Spinal cord (tissue), 10 donors: Measurements from ENCODE around the gene SMARCC1. TPM values are rescaled to one million over a fixed set of nuclear protein-coding genes. Genes with fewer than 3 reads are reported as not detected.

ENCODE experiments used
- DNase-seq, 6 donors: peaks; one replicate each; pipeline versions ENCODE4 v3.0.0 to v3.0.0-alpha.2; 2013 to 2015; ENCODE audit warnings: low spot score in 6 of 6, low read depth in 4 of 6
- H3K27ac ChIP-seq: one replicate; pipeline ENCODE4 v1.5.1; 2013; ENCODE audit warnings: low read depth, low read length, control low read depth
- H3K27me3 ChIP-seq: one replicate; pipeline ENCODE4 v1.6.1; 2013; ENCODE audit warnings: low read length; ENCODE audit not compliant: control insufficient read depth, insufficient read depth
- H3K36me3 ChIP-seq: one replicate; pipeline ENCODE4 v1.6.1; 2013; ENCODE audit warnings: low read length; ENCODE audit not compliant: control insufficient read depth, insufficient read depth
- H3K4me1 ChIP-seq: one replicate; pipeline ENCODE4 v1.6.1; 2013; ENCODE audit warnings: low read length; ENCODE audit not compliant: control insufficient read depth, insufficient read depth
- H3K4me3 ChIP-seq: one replicate; pipeline ENCODE4 v1.5.1; 2013; ENCODE audit warnings: low read depth, low read length, control low read depth
- H3K9me3 ChIP-seq: one replicate; pipeline ENCODE4 v1.6.1; 2013; ENCODE audit warnings: low read length; ENCODE audit not compliant: control insufficient read depth, insufficient read depth
- WGBS: methylation state at CpG from one replicate; pipeline ENCODE4 v1.1.5; 2013; ENCODE audit warnings: missing lambda C conversion rate; ENCODE audit not compliant: insufficient coverage; 5-methylcytosine and 5-hydroxymethylcytosine counted together
- polyA plus RNA-seq, 2 donors: library from polyadenylated mRNA; unstranded; fragments of 120-200 nt; gene quantifications; one replicate each; pipeline ENCODE4 v1.2.1, GENCODE V29; 2013; ENCODE audit not compliant: insufficient read length in 2 of 2
- total RNA-seq, 2 donors: library from RNA; depleted of rRNA in 1 of 2; stranded (reverse); fragments of 120-200 nt in 1 of 2; fragments of >200 nt in 1 of 2; gene quantifications; one replicate each; pipeline versions ENCODE4 v1.2.3 to v1.2.4, GENCODE V29; 2013 to 2014
- donor health status: healthy.

SMARCC1 gene
- total and polyA plus RNA-seq, 4 donors: 32.3 to 48.5 (median 37.7) TPM

DNA sequence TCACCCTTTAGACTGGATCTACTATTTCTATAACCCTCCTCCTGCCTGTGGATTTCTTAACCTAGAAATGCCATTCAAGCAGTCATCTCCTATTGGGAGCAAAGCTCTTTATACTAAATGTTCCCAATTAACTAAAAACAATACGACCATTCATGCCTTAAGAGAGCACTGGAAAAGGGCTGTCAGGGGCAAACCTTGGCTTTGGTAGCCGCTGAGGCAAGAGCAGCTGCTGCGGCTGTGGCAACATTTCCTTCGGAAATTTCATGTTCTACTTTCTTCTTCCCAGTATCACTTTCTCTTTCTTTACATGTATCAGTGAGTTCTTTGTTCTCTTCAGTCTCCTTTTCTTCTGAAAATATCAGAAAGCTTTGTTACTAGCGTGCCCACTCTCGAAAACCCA lies 146.7 kb downstream of the SMARCC1 start:
- Histone ChIP-seq H3K4me1 (peaks cover 11% of the 10 kb centered on the region), H3K4me3 (no peak overlapping the region), H3K9me3 (no peaks in the 10 kb centered on the region), H3K27ac (peak overlapping the region; percentile 70), H3K36me3 (peaks cover 10% of the 10 kb centered on the region), H3K27me3 (no peaks in the 10 kb centered on the region)
- peak in 5 of 6 donors; percentile 42 to 89 (median 71) for DNase-seq
- WGBS: 20% methylated on average over 4 of the region's 6 CpGs

DNA sequence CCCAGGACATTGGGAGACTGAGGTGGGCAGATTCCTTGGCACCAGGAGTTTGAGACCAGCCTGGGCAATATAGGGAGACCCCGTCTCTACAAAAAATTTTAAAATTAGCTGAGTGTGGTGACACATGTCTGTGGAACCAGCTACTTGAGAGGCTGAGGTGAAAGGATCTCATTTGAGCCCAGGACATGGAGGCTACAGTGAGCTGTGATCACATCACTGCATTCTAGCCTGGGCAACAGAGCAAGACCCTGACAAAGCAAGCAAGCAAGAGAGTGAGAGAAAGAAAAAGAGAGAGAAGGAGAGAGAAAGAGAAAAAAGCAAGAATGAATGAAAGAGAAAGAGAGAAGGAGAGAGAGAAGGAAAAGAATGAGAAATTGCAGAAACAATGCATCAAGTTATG lies 150.9 kb downstream of the SMARCC1 start:
- H3K4me3 ChIP-seq: no peak overlapping the region
- peaks cover 11% of the 10 kb centered on the region for H3K36me3 ChIP-seq
- 100% methylated on average over 1 of the region's 1 CpG for WGBS
- no peak overlapping the region for H3K27ac ChIP-seq
- no peak for DNase-seq
- no peaks in the 10 kb centered on the region for H3K27me3 ChIP-seq
- H3K4me1 ChIP-seq: peaks cover 6% of the 10 kb centered on the region
- H3K9me3 ChIP-seq: no peaks in the 10 kb centered on the region

DNA sequence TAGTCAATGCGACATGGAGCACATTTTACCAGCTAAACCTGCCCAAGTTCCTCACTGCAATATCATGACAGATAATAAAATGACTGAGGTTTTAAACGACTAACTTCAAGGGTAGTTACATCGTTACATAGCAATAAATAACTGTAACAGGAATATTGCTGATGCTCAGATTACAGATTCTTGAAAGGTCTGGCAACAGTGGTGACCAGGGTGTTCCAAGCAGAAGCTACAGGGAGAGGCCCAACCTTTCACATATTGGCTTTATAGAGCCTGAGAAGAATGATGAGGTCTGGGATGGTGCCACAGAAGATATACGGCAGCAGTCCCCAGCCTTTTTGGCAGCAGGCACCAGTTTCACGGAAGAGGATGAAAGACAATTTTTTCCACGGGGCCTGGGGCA lies 151.9 kb downstream of the SMARCC1 start:
- no peaks in the 10 kb centered on the region for H3K27me3 ChIP-seq
- no peaks in the 10 kb centered on the region for H3K9me3 ChIP-seq
- peaks cover 6% of the 10 kb centered on the region for H3K4me1 ChIP-seq
- no peak overlapping the region for H3K27ac ChIP-seq
- no peak for DNase-seq
- H3K4me3 ChIP-seq: no peak overlapping the region
- peaks cover 12% of the 10 kb centered on the region for H3K36me3 ChIP-seq
- WGBS: no CpG with 5 or more reads among the region's 6 CpGs

DNA sequence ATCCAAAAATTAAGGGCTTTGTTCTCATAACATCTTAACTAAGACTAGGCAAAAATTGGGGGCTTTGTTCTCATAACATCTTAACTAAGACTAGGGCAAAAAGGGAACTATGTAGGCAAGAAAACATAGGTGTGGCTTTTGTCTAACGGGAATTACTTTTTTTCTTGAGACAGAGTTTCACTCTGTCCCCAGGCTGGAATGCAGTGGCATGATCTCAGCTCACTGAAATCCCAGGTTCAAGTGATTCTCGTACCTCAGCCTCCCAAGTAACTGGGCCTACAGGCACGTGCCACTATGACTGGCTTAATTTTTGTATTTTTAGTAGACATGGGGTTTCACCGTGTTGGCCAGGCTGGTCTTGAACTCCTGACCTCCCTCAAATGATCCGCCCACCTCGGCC lies 153.3 kb downstream of the SMARCC1 start:
- Histone ChIP-seq H3K27me3 (no peaks in the 10 kb centered on the region), H3K27ac (no peak overlapping the region), H3K4me3 (no peak overlapping the region), H3K9me3 (no peaks in the 10 kb centered on the region), H3K4me1 (peaks cover 3% of the 10 kb centered on the region), H3K36me3 (peaks cover 16% of the 10 kb centered on the region)
- no peak for DNase-seq
- WGBS: 97% methylated on average over 5 of the region's 6 CpGs

DNA sequence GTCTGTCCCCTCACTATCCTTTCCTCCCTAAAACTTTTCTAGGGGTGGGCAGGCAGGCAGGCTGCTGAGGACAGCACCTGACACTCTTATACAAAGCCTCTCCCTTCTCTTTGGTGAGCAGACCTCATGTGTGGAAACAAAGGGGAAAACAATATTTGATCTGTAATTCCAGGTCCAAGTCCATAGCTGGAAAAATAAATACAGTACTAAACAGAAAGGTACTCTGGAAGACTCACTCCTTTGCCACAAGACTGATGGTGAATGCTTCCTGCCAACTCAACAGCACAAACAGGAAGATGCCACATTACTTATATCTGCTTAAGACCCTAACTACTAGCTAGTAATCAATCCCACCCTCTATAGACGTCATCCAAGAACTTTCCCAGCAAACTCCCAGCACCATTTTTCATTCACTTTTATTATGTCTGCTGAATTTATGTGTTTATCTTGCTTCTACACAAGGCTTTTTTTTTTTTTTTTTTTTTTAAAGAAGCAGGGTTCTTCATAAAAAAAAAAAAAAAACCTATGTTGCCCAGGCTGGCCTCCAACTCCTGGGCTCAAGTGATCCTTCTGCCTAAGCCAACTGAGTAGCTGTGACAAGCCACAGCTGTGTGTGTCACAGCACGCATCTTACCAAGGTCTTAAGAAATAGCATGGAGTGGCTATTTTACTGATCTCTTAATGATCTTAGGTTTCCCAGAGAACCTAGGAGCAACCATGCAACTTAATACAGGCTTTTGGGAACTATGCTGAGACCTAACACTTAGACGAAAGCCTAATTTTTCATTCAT lies 158.8 kb downstream of the SMARCC1 start:
- no CpG with 5 or more reads among the region's 3 CpGs for WGBS
- no peak for DNase-seq
- Histone ChIP-seq H3K9me3 (no peaks in the 10 kb centered on the region), H3K36me3 (peaks cover 30% of the 10 kb centered on the region), H3K27ac (no peak overlapping the region), H3K4me3 (no peak overlapping the region), H3K27me3 (no peaks in the 10 kb centered on the region), H3K4me1 (peaks cover 4% of the 10 kb centered on the region)

DNA sequence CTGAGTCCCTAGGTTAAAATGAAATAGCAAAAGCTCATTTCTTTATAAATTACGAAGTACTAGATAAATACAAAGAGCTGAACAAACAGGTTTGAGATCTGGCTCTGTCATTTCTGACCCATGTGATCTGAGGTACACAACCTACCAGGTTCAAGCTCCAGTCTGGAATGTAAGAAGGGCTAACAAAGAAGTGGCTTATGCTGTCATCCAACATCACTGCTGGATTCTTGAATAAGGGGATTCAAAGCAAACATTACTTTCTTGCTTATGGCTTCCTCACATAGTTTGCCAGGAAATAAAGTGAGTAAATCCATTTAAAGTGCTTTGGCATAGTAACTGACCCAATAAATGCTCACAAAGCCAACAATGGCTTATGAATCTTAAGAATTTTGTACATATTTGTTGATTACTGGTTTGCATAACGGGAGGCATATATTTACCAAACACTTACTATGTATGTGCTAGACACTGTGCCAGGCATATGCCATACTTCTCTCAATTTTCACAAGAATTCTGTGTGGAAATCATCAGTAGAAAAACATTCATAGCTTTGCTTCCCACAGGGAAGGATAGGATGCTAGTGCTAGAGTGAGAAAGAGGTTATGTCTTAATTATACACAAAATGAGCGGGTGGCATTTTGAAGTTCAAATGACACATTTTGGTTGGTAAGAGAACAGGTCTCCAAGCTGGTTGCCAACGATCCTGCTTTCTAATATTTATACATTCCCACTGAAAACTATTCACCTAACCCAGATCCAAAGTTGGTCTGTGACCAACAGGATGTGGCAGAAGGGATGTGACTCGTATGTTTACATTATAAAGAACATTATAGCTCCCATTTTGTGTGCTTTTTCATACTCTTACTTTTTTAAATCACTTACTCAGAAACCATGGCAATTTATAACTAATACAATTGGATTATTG lies 164.3 kb downstream of the SMARCC1 start:
- WGBS: no CpG with 5 or more reads among the region's 5 CpGs
- no peaks in the 10 kb centered on the region for H3K9me3 ChIP-seq
- DNase-seq: no peak
- H3K4me3 ChIP-seq: no peak overlapping the region
- no peaks in the 10 kb centered on the region for H3K27me3 ChIP-seq
- no peak overlapping the region for H3K27ac ChIP-seq
- peaks cover 22% of the 10 kb centered on the region for H3K36me3 ChIP-seq
- peaks cover 5% of the 10 kb centered on the region for H3K4me1 ChIP-seq

DNA sequence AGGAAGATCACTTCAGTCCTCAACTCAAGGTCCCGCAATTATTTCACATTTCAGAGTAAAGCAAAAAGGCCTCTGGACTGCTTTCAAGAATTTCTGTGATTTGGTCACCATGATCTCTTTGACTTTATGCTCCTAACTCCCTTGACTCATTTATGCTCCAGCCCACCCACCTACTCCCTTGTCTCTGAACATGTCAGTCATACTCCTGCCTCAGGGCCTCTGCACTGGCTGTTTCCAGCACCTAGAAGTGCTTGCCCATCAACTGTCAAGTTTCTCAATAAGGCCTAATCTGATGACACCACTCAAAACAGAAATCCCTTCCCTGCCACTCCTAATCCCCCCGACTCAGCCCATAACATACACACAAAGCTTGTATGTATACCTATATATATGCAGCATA lies 166.9 kb downstream of the SMARCC1 start:
- peak overlapping the region; percentile 76 for H3K27ac ChIP-seq
- H3K4me1 ChIP-seq: peaks cover 5% of the 10 kb centered on the region

DNA sequence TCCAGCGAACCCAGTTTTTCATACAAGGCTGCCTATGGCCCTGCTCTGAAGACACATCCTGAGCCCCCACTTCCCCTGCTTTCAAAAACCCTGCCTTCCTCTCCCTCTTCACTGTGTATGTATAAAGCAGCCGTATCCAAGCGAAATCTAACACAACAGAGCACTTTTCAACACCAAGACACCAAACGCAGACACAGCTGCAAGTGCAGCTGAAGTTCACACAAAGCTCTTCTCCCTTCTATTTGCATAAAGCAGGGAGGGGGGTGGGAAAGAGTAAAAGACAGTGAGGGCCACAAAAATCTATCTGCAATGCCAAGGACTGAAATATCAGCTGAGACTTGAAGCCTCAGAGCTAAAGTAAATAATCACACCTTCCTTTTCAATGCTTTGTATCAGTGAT lies 168.0 kb downstream of the SMARCC1 start:
- peaks cover 5% of the 10 kb centered on the region for H3K4me1 ChIP-seq
- peak in 5 of 6 donors; percentile 42 to 82 (median 58) for DNase-seq
- WGBS: 16% methylated on average over 3 of the region's 4 CpGs

More for the DNA sequence above, 166.9 kb downstream of the SMARCC1 start:
- Histone ChIP-seq H3K9me3 (no peaks in the 10 kb centered on the region), H3K27me3 (no peaks in the 10 kb centered on the region), H3K4me3 (no peak overlapping the region), H3K36me3 (peaks cover 23% of the 10 kb centered on the region)
- no CpG with 5 or more reads among the region's 2 CpGs for WGBS
- DNase-seq: no peak

DNA sequence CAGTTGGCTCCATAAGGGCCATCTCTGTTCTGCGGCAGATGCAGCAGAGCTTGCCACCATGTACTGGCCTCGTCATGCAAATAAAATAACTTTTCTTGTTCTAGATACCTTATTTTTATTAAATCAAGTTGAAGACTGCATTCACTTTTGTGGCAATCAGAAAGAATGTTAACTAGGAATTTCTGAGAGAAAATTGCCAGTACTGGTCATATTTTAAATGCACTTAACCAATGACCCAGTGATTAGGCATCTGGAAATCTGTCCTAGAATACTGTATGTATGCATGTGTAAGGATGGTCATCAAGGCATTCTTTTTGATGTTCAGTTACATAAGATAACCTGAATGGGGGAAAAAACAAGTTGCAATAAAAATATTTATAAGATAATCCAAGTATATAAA lies 168.8 kb downstream of the SMARCC1 start:
- H3K4me3 ChIP-seq: no peak overlapping the region
- no peak overlapping the region for H3K27ac ChIP-seq
- H3K4me1 ChIP-seq: peaks cover 5% of the 10 kb centered on the region
- no peaks in the 10 kb centered on the region for H3K9me3 ChIP-seq
- WGBS: no CpG with 5 or more reads among the region's 2 CpGs
- no peaks in the 10 kb centered on the region for H3K27me3 ChIP-seq
- peaks cover 32% of the 10 kb centered on the region for H3K36me3 ChIP-seq
- DNase-seq: no peak

More for the DNA sequence above, 168.0 kb downstream of the SMARCC1 start:
- H3K27ac ChIP-seq: peak overlapping the region; percentile 76
- H3K27me3 ChIP-seq: no peaks in the 10 kb centered on the region
- H3K36me3 ChIP-seq: peaks cover 27% of the 10 kb centered on the region
- H3K9me3 ChIP-seq: no peaks in the 10 kb centered on the region
- no peak overlapping the region for H3K4me3 ChIP-seq
